Measurements from ENCODE around the gene TXNDC8. TPM values are rescaled to one million over a fixed set of nuclear protein-coding genes. Genes with fewer than 3 reads are reported as not detected.

Gene TXNDC8
- total RNA-seq (2021; ENCODE audit: unreplicated experiment) (not detected), Bru-seq, nascent RNA (not detected), BruChase-seq, experiment 1, labeled RNA remaining after a 2-hour chase (not detected), BruChase-seq, experiment 2, labeled RNA remaining after a 6-hour chase (percentile 3 among the genes with signal in this experiment)
- polyA plus RNA-seq (2012; ENCODE audit: insufficient read length): not detected
- long read RNA-seq: 0 reads

DNA sequence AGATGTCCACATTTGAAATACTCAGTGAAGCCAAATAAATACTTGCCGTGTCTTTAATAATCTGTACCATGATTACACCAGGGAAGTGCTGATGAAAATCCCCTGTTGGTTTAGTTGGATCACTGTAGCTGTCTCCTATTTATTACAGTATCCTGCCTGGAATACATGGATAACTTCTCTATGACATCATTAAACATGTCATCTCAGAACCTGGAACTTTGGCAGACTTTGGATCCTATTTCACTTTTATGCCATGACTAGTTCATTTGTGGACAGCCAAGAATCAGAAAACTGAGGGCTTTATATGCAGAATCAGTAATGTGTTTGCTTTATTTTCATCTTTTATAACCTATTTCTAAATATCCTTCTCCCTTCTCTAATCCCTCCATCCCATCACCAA is at the start of gene TXNDC8:
Gene TXNDC8 (minus strand): TSS at position 137 of the 400 bp plus-strand sequence.
- H3K36me3 ChIP-seq (ENCODE audit: control insufficient read depth, insufficient read depth, low read length): no peaks in the 10 kb centered on the region

DNA sequence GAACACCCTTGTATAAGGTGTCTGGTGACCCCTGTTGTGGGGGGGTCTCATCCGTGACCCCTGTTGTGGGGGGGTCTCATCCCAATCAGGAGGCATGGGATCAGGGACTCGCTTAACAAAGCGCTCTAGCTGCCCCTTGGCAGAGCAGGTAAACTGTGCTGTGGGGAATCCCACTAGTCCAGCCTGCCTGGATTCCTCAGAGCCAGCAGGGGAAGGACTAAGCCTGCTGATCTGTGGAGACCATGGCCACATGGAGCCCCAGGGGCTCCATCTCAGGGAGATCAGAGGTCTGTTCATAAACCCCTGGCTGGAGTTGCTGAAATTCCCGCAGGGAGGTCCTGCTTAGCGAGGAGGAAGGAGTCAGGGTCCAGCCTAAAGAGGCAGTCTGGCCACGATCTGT is 45.8 kb upstream of the TXNDC8 start:
- TF ChIP-seq CTCF (IDR thresholded peaks at IDR 0.05): no peak
- no peak for TF ChIP-seq REST (IDR thresholded peaks at IDR 0.05; ENCODE audit: insufficient read depth in 1 of 2, low read depth in 2 of 2, low read length in 1 of 2)
- no peak for TF ChIP-seq SIN3A (IDR thresholded peaks at IDR 0.05; ENCODE audit: borderline replicate concordance, insufficient read depth, low read depth, low read length)
- TF ChIP-seq POLR2AphosphoS5 (IDR thresholded peaks at IDR 0.05; ENCODE audit: low read depth, low read length): no peak
- no peak for TF ChIP-seq TCF7L2 (IDR thresholded peaks at IDR 0.05; ENCODE audit: low read depth, low read length)
- H3K9me3 ChIP-seq (ENCODE audit: control insufficient read depth, insufficient read depth, low read depth, low read length): no peaks in the 10 kb centered on the region
- in situ Hi-C loops (cut with HindIII; ENCODE audit: low pct_unique_long_range_greater_than_20kb, low sequenced_read_pairs) (no loop called here), intact Hi-C loops (cut with micrococcal nuclease; ENCODE audit: unreplicated experiment) (no loop called here)
- POLR2A ChIA-PET: no interaction called here
- CTCF ChIA-PET: no interaction called here
- ATAC-seq: no peak
- no peak overlapping the region for H3K4me3 ChIP-seq (ENCODE audit: low read depth in 2 of 2, low read length in 2 of 2)
- peaks cover 3% of the 10 kb centered on the region; the same call in 1 of the 2 replicates for H3K27me3 ChIP-seq (ENCODE audit: control insufficient read depth, insufficient read depth, low read length)
- no TSS peak for BruUV-seq (replicated peaks)
- H3K4me1 ChIP-seq (ENCODE audit: control insufficient read depth, insufficient read depth, low read length): no peaks in the 10 kb centered on the region
- H3K36me3 ChIP-seq (ENCODE audit: control insufficient read depth, insufficient read depth, low read length): no peaks in the 10 kb centered on the region
- no peak overlapping the region for H3K27ac ChIP-seq (ENCODE audit: low read length)
- no peak for DNase-seq (ENCODE audit: low read depth, low spot score)

More for the DNA sequence above, at the start of gene TXNDC8:
- Histone ChIP-seq H3K4me1 (ENCODE audit: control insufficient read depth, insufficient read depth, low read length) (no peaks in the 10 kb centered on the region), H3K9me3 (ENCODE audit: control insufficient read depth, insufficient read depth, low read depth, low read length) (no peaks in the 10 kb centered on the region), H3K27ac (ENCODE audit: low read length) (no peak within 1 kb of the TSS), H3K27me3 (ENCODE audit: control insufficient read depth, insufficient read depth, low read length) (no peaks in the 10 kb centered on the region), H3K4me3 (ENCODE audit: low read depth in 2 of 2, low read length in 2 of 2) (no peak within 1 kb of the TSS)
- ChIA-PET POLR2A (no interaction called here), CTCF (no interaction called here)
- no peak for DNase-seq (ENCODE audit: low read depth, low spot score)
- in situ Hi-C loops (cut with HindIII; ENCODE audit: low pct_unique_long_range_greater_than_20kb, low sequenced_read_pairs): no loop called here
- no TSS peak for BruUV-seq (replicated peaks)
- TF ChIP-seq TCF7L2 (IDR thresholded peaks at IDR 0.05; ENCODE audit: low read depth, low read length) (no peak), CTCF (IDR thresholded peaks at IDR 0.05) (no peak), REST (IDR thresholded peaks at IDR 0.05; ENCODE audit: insufficient read depth in 1 of 2, low read depth in 2 of 2, low read length in 1 of 2) (no peak), SIN3A (IDR thresholded peaks at IDR 0.05; ENCODE audit: borderline replicate concordance, insufficient read depth, low read depth, low read length) (no peak)
- no peak for ATAC-seq
- intact Hi-C loops (cut with micrococcal nuclease; ENCODE audit: unreplicated experiment): no loop called here

Measured in Panc1 (cell line).